ENCODE results near the gene MICALL2.

- no peak for TF ChIP-seq CTCF (IDR thresholded peaks at IDR 0.05)
- no peak for TF ChIP-seq POLR2A (IDR thresholded peaks at IDR 0.05)
These were observed 8.9 kb upstream of the MICALL2 start for GRCh38 chr7:1468203-1468602.
